NCI-H2196 (cell line): ENCODE data around the gene PPP1R14D.

Source experiments
- DNase-seq: peaks from one replicate; lab custom pipeline; 2025; ENCODE audit not compliant: unreplicated experiment; lab: John Stamatoyannopoulos, UW

The PPP1R14D gene

GRCh38 chr15:40853241-40853890 lies 24.9 kb upstream of the PPP1R14D start:
- no peak for DNase-seq

DNA sequence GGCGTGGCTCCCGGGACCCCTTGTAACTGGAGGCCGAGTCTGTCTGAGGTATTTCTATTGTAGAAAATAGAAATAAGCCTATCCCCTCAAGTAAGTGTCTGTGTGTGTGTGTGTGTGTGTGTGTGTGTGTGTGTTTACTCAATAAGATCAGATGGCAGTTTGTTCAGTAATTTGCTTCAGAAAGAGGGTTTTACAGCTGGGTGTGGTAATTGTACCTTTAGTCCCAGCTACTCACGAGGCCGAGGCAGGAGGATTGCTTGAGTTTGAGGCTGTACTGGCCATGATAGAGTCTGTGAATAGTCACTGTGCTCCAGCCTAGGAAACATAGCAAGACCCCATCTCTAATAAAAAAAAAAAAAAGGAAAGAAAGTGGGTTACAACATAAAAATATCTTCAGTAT lies 24.0 kb upstream of the PPP1R14D start:
- DNase-seq = no peak

DNA sequence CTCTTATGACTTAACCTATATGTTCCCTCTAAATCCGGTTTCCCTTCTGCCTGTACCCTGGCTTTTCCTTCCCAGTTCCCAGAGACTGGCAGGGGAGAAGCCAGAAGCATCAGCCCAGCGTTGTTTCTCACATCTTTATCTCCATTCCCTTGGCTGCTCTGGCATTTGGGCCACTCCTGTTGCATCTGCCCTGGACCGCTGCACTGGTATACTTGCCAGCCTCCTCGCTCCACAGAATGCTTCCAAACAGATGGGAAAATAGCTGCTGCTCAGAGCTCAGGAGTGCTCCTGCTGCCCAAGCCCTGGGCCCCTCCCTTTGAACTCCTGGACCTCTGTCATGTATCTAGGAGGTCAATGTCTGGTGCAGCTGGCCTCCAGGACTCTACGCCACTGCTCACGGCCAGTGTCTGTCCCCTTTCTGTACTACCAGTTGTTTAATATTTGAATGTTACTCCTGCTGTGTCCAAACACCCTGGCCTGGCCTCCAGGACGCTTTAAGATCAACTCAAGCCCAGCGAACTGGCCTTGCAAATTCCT lies 22.1 kb upstream of the PPP1R14D start:
- no peak for DNase-seq

GRCh38 chr15:40847223-40847961 lies 18.9 kb upstream of the PPP1R14D start:
- DNase-seq = peak; percentile 80

DNA sequence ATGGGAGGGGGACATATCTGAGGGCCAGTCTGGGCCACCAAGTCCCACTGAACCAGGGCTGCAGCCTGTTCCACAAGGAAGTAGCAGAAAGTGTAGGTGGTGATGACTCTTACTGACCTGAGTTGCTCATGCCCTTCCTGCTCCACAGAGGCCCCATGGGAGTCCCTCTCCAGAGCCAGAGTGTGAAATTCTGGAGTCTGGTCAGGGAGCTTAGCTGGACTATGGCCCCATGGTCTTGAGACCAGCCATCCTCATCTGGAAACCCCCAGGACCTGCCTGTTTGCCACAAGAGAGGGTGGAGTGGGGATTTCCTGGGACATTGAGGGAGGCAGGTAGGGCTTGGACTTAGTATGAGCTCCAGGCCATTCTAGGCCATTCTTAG lies 18.3 kb upstream of the PPP1R14D start:
- DNase-seq = no peak

DNA sequence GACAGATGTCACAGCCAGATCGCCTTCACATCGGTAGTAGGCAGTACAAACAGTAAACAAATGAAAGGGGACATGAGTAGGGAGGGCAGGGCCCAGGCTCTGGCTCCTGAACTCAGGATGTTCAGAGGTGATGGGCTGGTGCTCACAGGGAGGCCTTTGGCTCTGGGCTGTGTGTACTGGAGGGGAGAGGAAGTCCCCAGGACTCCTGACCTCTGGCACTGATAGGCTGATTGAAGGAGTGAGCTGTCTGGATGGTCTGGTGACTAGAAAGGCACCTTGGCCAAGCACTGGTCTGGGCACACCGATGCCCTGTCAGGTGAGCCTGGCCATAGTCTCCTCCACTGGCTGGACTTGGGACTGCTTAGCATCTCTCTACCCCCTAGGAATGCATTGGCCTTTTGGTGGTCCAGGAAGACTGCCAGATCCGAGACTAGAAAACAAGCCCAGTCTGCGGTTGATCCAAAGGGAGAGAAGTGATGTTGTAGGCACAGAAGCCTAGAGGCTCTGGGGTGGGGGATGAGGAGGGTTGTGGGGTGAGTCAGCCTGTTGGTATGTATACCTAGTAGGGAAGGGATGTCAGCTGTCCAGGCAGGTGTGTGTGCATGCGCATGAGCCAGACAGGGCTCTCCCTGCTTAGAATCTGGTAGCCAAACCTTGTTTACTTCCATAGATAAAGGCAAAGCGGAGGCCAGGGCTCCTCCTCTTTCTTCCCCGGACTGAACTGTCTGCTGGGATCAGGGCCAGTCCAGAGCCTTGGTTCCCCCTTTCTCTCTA lies 17.2 kb upstream of the PPP1R14D start:
- DNase-seq = peak; percentile 66

DNA sequence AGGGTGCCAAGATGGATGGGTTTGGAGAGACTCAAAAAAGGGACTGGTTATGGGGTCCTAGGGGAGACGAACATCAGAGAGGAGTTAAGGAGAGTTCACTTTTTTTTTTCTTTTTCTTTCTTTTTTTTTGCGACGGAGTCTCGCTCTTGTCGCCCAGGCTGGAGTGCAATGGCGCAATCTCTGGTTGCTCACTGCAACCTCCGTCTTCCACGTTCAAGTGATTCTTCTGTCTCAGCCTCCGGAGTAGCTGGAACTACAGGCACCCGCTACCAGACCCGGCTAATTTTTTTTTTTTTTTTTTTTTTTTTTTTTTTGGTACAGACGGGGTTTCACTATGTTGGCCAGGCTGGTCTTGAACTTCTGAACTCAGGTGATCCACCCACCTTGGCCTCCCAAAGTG lies 16.5 kb upstream of the PPP1R14D start:
- DNase-seq = no peak

DNA sequence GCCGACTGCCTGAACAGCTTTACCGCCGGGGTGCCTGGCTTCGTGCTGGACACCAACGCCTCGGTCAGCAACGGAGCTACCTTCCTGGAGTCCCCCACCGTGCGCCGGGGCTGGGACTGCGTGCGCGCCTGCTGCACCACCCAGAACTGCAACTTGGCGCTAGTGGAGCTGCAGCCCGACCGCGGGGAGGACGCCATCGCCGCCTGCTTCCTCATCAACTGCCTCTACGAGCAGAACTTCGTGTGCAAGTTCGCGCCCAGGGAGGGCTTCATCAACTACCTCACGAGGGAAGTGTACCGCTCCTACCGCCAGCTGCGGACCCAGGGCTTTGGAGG lies 16.2 kb upstream of the PPP1R14D start:
- DNase-seq = no peak

DNA sequence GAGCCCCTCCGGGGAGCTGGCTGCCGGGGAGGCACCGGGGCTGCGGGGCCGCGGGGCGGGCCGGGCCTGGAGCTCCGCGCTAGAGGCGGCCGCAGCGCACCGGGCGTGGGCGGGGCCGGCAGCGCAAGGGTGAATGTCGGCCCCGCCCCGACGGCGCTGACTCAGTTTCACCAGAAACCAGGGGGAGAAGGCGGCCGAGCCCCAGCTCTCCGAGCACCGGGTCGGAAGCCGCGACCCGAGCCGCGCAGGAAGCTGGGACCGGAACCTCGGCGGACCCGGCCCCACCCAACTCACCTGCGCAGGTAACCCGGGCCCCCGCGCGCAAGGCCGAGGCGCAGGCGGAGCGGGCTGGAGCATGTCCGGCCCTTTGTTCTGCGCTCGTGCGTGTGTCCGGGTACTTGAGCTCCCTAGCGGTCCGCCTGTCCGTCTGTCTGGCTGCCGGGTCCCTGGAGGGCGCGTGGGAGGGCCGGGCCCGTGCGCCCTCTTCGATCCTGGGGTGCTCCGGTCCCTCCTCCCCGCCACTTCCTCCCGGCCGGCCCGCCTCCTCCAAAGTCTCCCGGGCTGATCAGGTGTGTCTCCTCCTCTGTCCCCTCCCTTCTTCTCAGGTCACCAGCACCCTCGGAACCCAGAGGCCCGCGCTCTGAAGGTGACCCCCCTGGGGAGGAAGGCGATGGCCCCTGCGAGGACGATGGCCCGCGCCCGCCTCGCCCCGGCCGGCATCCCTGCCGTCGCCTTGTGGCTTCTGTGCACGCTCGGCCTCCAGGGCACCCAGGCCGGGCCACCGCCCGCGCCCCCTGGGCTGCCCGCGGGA lies 15.6 kb upstream of the PPP1R14D start, which contains the start of gene SPINT1:
SPINT1 (plus strand) TSS at position 164 of the 811 bp plus-strand sequence; CDS start at position 671, 507 bp downstream.
- peak; percentile 16 for DNase-seq

GRCh38 chr15:40843261-40843884 lies 14.9 kb upstream of the PPP1R14D start:
- no peak for DNase-seq

GRCh38 chr15:40841741-40842140 lies 13.2 kb upstream of the PPP1R14D start:
- no peak for DNase-seq

DNA sequence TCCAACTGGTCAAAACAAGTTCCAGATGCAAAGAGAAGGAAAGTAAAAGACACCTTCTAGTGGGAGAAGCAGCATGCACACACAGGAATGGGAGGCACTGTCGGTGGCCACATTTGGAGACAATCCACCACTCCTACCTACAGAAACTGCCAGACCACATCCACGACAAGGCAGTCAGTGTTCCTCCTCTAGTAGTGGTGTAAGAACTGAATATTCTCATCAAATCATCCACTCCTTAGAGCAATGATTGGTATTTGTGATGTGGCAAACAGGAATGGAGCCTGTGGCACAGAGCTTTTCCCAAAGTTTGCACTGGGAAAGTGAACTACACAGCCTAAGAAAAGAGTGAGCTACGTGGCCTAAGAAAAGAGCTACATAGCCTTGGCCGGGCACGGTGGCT lies 10.2 kb upstream of the PPP1R14D start:
- no peak for DNase-seq

DNA sequence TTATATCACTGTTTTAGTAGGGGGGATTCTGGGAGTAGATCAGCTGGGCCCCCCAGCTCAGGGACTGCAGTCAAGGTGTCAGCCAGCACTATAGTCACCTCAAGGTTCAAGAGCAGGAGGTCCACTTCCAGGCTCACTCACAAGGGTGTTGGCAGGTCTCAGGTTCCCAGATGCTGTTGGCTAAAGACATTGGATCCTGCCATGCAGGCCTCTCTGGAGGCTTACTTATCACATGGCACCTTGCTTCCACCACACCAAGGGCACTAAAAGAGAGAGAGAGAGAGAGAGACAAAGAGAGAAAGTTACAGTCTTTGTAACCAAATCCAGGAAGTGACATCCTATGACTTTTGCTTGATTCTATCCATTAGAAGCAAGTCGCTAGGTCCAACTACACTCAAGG lies 7.5 kb upstream of the PPP1R14D start:
- no peak for DNase-seq

DNA sequence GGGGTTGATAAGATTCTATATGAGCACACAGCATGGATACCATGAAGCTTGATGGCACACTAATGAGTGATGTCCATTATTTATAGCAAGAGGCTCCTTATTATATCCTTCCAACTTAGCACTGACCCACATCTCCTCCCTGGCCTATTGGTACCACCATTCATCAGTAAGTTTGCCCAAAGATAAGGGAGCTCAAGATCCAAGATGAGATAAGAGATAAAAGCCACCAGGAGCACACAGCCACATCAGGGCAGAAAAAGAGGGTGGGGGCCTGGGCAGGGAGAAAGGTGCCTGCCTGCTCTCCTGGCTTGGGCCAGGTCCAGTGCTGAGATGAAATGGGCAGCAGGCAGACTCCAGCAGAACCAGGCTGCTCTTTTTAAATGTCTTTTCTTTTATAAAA lies 4.4 kb upstream of the PPP1R14D start:
- DNase-seq = no peak

GRCh38 chr15:40831861-40832260 lies 3.4 kb upstream of the PPP1R14D start:
- no peak for DNase-seq

DNA sequence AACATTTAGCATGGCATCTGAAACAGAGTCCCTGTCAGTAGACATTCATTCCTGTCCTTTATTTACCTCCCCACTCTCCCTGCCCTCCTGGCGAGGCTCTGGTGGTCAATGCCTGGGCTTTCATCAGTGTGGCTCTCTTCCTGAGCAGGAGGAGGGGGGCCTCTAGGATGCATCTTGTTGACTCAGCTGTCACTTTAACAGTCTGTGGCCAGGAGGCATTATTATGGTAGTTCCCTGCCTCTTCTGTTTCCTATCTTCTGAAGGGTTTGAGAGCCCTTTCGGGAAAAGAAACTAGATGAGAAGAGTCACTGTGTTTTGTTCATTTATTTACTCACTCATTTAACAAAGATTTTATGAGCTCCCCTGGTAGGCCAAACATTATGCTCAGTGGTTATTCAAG lies 2.4 kb upstream of the PPP1R14D start:
- peak; percentile 74 for DNase-seq

DNA sequence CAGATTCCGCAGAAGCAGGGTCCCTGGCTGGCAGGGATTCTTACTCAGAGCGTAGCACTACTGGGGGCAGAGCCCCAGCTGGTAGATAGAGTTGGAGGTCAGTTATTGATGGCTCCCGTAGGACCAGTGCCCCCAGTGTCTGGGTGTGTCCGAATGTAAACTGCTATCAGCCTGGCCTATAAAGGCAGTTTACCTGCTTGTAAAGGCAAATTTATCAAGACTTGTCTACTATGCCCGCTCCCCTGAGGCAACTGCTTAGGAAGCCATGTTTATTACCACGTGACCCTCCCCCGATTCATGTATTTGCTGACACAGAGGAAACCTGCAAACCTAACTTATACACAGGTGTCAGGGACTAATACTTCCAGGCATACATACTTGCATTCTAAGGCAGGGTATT lies 607 bp upstream of the PPP1R14D start:
- DNase-seq = no peak

DNA sequence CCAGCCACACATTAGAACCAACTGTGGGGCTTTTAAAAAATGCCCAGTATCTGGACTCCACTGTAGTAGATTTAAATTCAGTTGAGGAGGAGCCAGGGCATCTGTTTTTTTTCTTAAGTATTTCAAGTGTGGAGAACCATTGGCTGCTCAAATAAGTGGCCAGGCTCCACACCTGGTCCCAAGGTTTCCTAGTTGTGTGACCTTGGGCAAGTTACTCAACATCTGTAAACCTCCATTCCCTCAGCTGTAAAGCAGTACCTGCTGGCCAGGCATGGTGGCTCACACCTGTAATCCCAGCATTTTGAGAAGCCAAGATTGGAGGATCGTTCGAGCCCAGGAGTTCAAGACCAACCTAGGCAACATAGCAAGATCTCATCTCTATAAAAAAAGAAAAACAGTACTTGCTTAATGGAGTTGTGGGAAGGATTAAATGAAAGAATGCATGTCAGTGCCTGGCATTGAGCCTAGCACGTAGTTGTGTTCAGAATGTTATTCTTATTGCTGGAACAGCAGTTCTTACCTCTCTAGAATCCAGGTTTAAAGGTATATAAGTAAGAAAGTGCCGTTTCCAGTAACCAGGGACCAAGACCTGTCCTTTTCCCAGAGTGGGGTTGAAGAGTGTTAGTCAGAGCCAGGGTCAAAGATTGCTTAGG lies 2.0 kb downstream of the PPP1R14D start:
- no peak for DNase-seq

DNA sequence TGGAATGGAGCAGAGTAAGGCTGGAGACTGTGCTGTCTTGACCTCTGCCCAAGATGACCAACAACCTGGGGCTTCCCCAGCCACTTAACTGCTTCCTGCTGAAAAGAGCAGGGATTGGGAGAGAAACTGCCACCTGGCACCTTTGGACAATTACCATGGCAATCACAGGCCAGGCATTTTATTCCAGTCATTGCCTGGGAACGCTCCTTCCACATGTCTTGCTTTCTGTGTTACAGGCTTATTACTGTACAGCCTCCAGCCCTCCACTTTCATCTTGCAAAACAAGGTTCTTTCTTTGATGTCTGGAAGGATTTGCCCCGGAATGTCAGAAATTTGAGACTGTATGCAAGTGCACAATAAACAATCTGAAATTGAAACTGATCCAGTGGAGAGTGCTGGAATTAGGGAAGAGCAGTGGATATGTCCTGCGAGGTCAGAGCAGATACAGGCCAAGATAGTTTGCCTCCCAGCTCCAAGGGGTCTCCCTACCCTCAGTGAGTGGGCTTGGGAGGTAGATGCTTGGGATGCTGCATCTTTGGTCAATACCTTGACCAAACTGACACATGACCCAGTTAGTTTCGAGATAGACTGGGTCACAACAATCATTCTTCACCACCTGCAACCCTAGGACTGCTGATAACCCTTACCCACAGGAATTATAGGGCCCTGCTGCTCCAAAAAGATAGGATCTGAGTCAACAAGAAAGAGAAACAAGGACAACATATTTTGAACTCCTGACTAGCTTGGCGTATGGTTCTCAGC lies 2.7 kb downstream of the PPP1R14D start:
- DNase-seq = peak; percentile 32
